Endothelial cell of umbilical vein (primary cell): ENCODE data around the gene ADGRE1.

Source experiments
- EZH2 ChIP-seq: IDR thresholded peaks from 2 replicates; pipeline ENCODE4 v1.6.1; 2012; ENCODE audit warnings: borderline replicate concordance, low read depth, mild to moderate bottlenecking, moderate library complexity, low read length, inconsistent platforms; ENCODE audit not compliant: severe bottlenecking
- GATA2 ChIP-seq: IDR thresholded peaks from 2 replicates; pipeline ENCODE4 v1.7.0; 2011; ENCODE audit warnings: low read depth, mild to moderate bottlenecking, moderate library complexity, mixed read lengths, low read length; ENCODE audit not compliant: insufficient read length, insufficient read depth
- POLR2A ChIP-seq: IDR thresholded peaks from 2 replicates; pipeline ENCODE4 v1.6.1; 2012; ENCODE audit warnings: low read depth, mild to moderate bottlenecking, control low read depth, low read length
- TF ChIP-seq, protein P1 (sequence below), 2 donors: IDR thresholded peaks; 1 replicate in 1 of 2; 2 replicates in 1 of 2; pipeline ENCODE4 v1.5.1; 2011; ENCODE audit warnings: low read length in 2 of 2, mild to moderate bottlenecking in 2 of 2, moderate library complexity in 2 of 2, control low read depth in 1 of 2, inconsistent platforms in 1 of 2, low read depth in 1 of 2; ENCODE audit not compliant: insufficient read depth in 1 of 2; ENCODE audit errors: extremely low read depth in 1 of 2
- TF ChIP-seq, protein P2 (sequence below): IDR thresholded peaks from 2 replicates; pipeline ENCODE4 v1.6.1; 2011; ENCODE audit not compliant: insufficient read depth, insufficient read length

DNA sequence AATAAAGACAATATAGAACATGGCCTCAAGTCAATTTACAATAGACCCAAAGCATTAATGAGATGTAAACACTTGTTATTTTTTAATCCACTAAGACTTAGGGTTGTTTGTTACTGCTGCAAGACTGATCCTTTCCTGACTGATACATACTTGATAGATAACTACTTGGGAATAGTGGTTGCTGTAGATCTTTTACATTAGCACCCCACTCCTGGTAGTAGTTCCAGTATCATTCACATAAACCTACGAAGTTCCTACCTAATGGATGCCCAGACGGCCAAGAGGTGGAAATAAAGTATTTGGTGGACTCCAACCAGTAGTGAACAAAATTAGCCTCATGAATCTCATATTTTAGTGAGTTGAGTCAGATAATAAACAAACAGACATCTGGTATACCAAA lies 26.9 kb downstream of the ADGRE1 start:
- TF ChIP-seq, protein P1, sequence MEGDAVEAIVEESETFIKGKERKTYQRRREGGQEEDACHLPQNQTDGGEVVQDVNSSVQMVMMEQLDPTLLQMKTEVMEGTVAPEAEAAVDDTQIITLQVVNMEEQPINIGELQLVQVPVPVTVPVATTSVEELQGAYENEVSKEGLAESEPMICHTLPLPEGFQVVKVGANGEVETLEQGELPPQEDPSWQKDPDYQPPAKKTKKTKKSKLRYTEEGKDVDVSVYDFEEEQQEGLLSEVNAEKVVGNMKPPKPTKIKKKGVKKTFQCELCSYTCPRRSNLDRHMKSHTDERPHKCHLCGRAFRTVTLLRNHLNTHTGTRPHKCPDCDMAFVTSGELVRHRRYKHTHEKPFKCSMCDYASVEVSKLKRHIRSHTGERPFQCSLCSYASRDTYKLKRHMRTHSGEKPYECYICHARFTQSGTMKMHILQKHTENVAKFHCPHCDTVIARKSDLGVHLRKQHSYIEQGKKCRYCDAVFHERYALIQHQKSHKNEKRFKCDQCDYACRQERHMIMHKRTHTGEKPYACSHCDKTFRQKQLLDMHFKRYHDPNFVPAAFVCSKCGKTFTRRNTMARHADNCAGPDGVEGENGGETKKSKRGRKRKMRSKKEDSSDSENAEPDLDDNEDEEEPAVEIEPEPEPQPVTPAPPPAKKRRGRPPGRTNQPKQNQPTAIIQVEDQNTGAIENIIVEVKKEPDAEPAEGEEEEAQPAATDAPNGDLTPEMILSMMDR (IDR thresholded peaks at IDR 0.05; ENCODE audit: extremely low read depth in 1 of 2, insufficient read depth in 1 of 2, low read depth in 1 of 2, low read length in 2 of 2) = no peak
- TF ChIP-seq POLR2A = no peak
- TF ChIP-seq EZH2 = no peak
- TF ChIP-seq, protein P2, sequence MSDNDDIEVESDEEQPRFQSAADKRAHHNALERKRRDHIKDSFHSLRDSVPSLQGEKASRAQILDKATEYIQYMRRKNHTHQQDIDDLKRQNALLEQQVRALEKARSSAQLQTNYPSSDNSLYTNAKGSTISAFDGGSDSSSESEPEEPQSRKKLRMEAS = no peak
- no peak for TF ChIP-seq GATA2
